MCF 10A (cell line): ENCODE measurements around the gene EMC8. TPM values are rescaled to one million over a fixed set of nuclear protein-coding genes. Genes with fewer than 3 reads are reported as not detected.
A peak's percentile ranks its signal among the peaks of the same experiment; 100 is the strongest.

Experiments
- BruUV-seq: library from RNA; stranded (reverse); fragments of 400-500 nt; replicated peaks from 2 replicates; lab custom pipeline; 2021; lab: Mats Ljungman, UMichigan
- CTCF ChIA-PET: fragments of 300-600 bp; sonication (Branson Sonifier 250); formaldehyde crosslinking; extraction: SDS; loops from one replicate; lab custom pipeline; 2021; ENCODE audit warnings: antibody characterized with exemption, inconsistent platforms; lab: Yijun Ruan, JAX
- POLR2A ChIA-PET: fragments of 300-600, 350-650 bp; sonication (Branson Sonifier 250); formaldehyde crosslinking; extraction: SDS; loops from one replicate; lab custom pipeline; 2020; ENCODE audit warnings: antibody characterized with exemption, inconsistent platforms; lab: Yijun Ruan, JAX
- DNase-seq: peaks from one replicate; pipeline ENCODE4 v3.0.0-alpha.2; 2018; ENCODE audit not compliant: unreplicated experiment
- H3K27ac Mint-ChIP-seq: one replicate; pipeline ENCODE4 v1.8.0; 2022; ENCODE audit warnings: mild to moderate bottlenecking, low read depth, mixed read lengths; ENCODE audit not compliant: unreplicated experiment
- H3K27me3 Mint-ChIP-seq: one replicate; pipeline ENCODE4 v1.8.0; 2022; ENCODE audit warnings: mixed read lengths; ENCODE audit not compliant: insufficient read depth, unreplicated experiment
- H3K36me3 Mint-ChIP-seq: one replicate; pipeline ENCODE4 v1.8.0; 2022; ENCODE audit warnings: mild to moderate bottlenecking, moderate library complexity, mixed read lengths; ENCODE audit not compliant: insufficient read depth, unreplicated experiment
- H3K4me1 Mint-ChIP-seq: one replicate; pipeline ENCODE4 v1.8.0; 2022; ENCODE audit warnings: mixed read lengths; ENCODE audit not compliant: insufficient read depth, unreplicated experiment
- H3K4me3 Mint-ChIP-seq: one replicate; pipeline ENCODE4 v1.8.0; 2022; ENCODE audit warnings: mild to moderate bottlenecking, moderate library complexity, mixed read lengths; ENCODE audit not compliant: unreplicated experiment
- H3K9me3 Mint-ChIP-seq: one replicate; pipeline ENCODE4 v1.8.0; 2022; ENCODE audit warnings: mixed read lengths; ENCODE audit not compliant: unreplicated experiment
- CTCF ChIP-seq: fragments of 200-600 bp; IDR thresholded peaks from one replicate; pipeline ENCODE4 v1.8.0; 2022; ENCODE audit warnings: antibody characterized with exemption, mild to moderate bottlenecking; ENCODE audit not compliant: unreplicated experiment
- intact Hi-C: fragments of 100-400 bp; cut with micrococcal nuclease; formaldehyde crosslinking; loops from 2 replicates; pipeline ENCODE4 v1.14.1; 2022
- total RNA-seq: library from RNA; stranded (reverse); gene quantifications from 2 replicates; pipeline ENCODE4 v1.2.3, GENCODE V29; 2022

The EMC8 gene
- total RNA-seq, 1 experiment from 2014 or later: 68.5 TPM

- DNase-seq: no peak
- CTCF ChIA-PET: interaction anchor here (0.7 kb wide), 1 partner anchor 140 kb away, joined by 3 read pairs; no protein-coding TSS in a partner anchor
- Mint-ChIP-seq H3K9me3 (no peaks in the 10 kb centered on the region), H3K36me3 (peaks cover 8% of the 10 kb centered on the region), H3K27ac (no peak overlapping the region), H3K4me1 (peaks cover 24% of the 10 kb centered on the region), H3K27me3 (no peaks in the 10 kb centered on the region), H3K4me3 (no peak overlapping the region)
- no peak for TF ChIP-seq CTCF
- no TSS peak for BruUV-seq
- POLR2A ChIA-PET: interaction anchor here (1.6 kb wide), 1 partner anchor 12 kb away, joined by 3 read pairs; no protein-coding TSS in a partner anchor
- intact Hi-C loops: no loop called here
These were observed 43.2 kb downstream of the EMC8 start for GRCh38 chr16:85755929-85756768.

GRCh38 chr16:85754413-85754812 lies 44.9 kb downstream of the EMC8 start:
- no peak for TF ChIP-seq CTCF
- DNase-seq: no peak
- Mint-ChIP-seq H3K27ac (no peak overlapping the region), H3K27me3 (no peaks in the 10 kb centered on the region), H3K36me3 (peaks cover 8% of the 10 kb centered on the region), H3K4me1 (peaks cover 24% of the 10 kb centered on the region), H3K4me3 (no peak overlapping the region), H3K9me3 (no peaks in the 10 kb centered on the region)
- CTCF ChIA-PET: interaction anchor here (0.6 to 1.7 kb wide), 3 partner anchors 16 to 48 kb away, joined by 3 to 4 read pairs (median 3); no protein-coding TSS in a partner anchor
- intact Hi-C loops: loop anchor here (5.0 kb wide), 1 partner anchor 43 kb away; the partner anchor contains the start of genes COX4I1 and EMC8
- POLR2A ChIA-PET: interaction anchor here (1.2 to 2.9 kb wide), 4 partner anchors 13 to 142 kb away, joined by 5 to 13 read pairs (median 7); partner anchors contain the start of gene GSE1
- no TSS peak for BruUV-seq

GRCh38 chr16:85753976-85754375 lies 45.4 kb downstream of the EMC8 start:
- CTCF ChIA-PET: interaction anchor here (0.6 to 1.7 kb wide), 3 partner anchors 17 to 49 kb away, joined by 3 to 4 read pairs (median 3); no protein-coding TSS in a partner anchor
- H3K27ac Mint-ChIP-seq: no peak overlapping the region
- H3K9me3 Mint-ChIP-seq: no peaks in the 10 kb centered on the region
- BruUV-seq: no TSS peak
- intact Hi-C loops: loop anchor here (5.0 kb wide), 1 partner anchor 43 kb away; the partner anchor contains the start of genes COX4I1 and EMC8
- POLR2A ChIA-PET: interaction anchor here (1.2 to 2.9 kb wide), 4 partner anchors 14 to 141 kb away, joined by 5 to 13 read pairs (median 7); partner anchors contain the start of gene GSE1
- peaks cover 24% of the 10 kb centered on the region for H3K4me1 Mint-ChIP-seq
- no peaks in the 10 kb centered on the region for H3K27me3 Mint-ChIP-seq
- peaks cover 8% of the 10 kb centered on the region for H3K36me3 Mint-ChIP-seq
- no peak for TF ChIP-seq CTCF
- DNase-seq: no peak
- H3K4me3 Mint-ChIP-seq: no peak overlapping the region

- BruUV-seq: no TSS peak
- Mint-ChIP-seq H3K27ac (no peak overlapping the region), H3K9me3 (no peaks in the 10 kb centered on the region), H3K36me3 (peaks cover 8% of the 10 kb centered on the region), H3K4me1 (peaks cover 24% of the 10 kb centered on the region), H3K27me3 (no peaks in the 10 kb centered on the region), H3K4me3 (no peak overlapping the region)
- POLR2A ChIA-PET: interaction anchor here (1.2 to 2.9 kb wide), 4 partner anchors 14 to 141 kb away, joined by 5 to 13 read pairs (median 7); partner anchors contain the start of gene GSE1
- peak; percentile 95 for DNase-seq
- intact Hi-C loops: loop anchor here (5.0 kb wide), 1 partner anchor 44 kb away; the partner anchor contains the start of genes COX4I1 and EMC8
- TF ChIP-seq CTCF: no peak
- CTCF ChIA-PET: interaction anchor here (0.8 to 1.7 kb wide), 2 partner anchors 17 to 21 kb away, joined by 3 to 4 read pairs; no protein-coding TSS in a partner anchor
These were observed 45.8 kb downstream of the EMC8 start for GRCh38 chr16:85753559-85753958.
